K562 (cell line): Measurements from ENCODE around the gene ZNF343. TPM values are rescaled to one million over a fixed set of nuclear protein-coding genes. Genes with fewer than 3 reads are reported as not detected.

Experiments
- ATAC-seq: fragments of 200-7000 bp; cut with Tn5 transposase; 3 replicates; pipeline ENCODE4 v1.9.1; 2020; ENCODE audit warnings: moderate library complexity
- BruUV-seq: library from RNA; stranded (reverse); fragments of 400-500 nt; replicated peaks from 2 replicates; lab custom pipeline; 2021; lab: Mats Ljungman, UMichigan
- CTCF ChIA-PET: fragments of 300-600 bp; formaldehyde crosslinking; extraction: SDS; loops from one replicate; lab custom pipeline; 2021; ENCODE audit warnings: low intra/inter-chr PET ratio; lab: Yijun Ruan, JAX
- POLR2A ChIA-PET: fragments of 300-600, 350-650 bp; sonication (Branson Sonifier 250); formaldehyde crosslinking; extraction: SDS; loops from one replicate; lab custom pipeline; 2021; ENCODE audit warnings: antibody characterized with exemption, inconsistent platforms; lab: Yijun Ruan, JAX
- DNase-seq, 4 experiments: peaks; one replicate each; pipeline versions ENCODE4 v3.0.0 to v3.0.0-alpha.2; 2011 to 2018; ENCODE audit warnings: low spot score in 3 of 4, mixed read lengths in 3 of 4; ENCODE audit errors: extremely low read depth in 1 of 4
- FAIRE-seq: peaks from 2 replicates; lab custom pipeline; 2011; peaks lifted over from hg19 to GRCh38; lab: Jason Lieb, UNC
- H2AFZ ChIP-seq: 2 replicates; pipeline ENCODE4 v1.6.0; 2011; ENCODE audit warnings: low read depth, low read length, control low read depth, inconsistent platforms
- H3K27ac ChIP-seq: fragments of 200-600 bp; 3 replicates; pipeline ENCODE4 v1.8.0; 2011; ENCODE audit warnings: low read depth, mild to moderate bottlenecking, control low read depth, inconsistent platforms, low read length, moderate library complexity, mixed read lengths; ENCODE audit errors: extremely low read depth
- H3K27me3 ChIP-seq, 2 experiments: fragments of 300-600 bp in 1 of 2; 2 replicates in 1 of 2; 3 replicates in 1 of 2; pipeline versions ENCODE4 v1.6.0 to v1.8.0; 2011; ENCODE audit warnings: inconsistent platforms in 2 of 2, low read length in 2 of 2, mild to moderate bottlenecking in 1 of 2, mixed read lengths in 1 of 2, moderate library complexity in 1 of 2; ENCODE audit not compliant: control insufficient read depth in 2 of 2, insufficient read depth in 2 of 2
- H3K36me3 ChIP-seq: fragments of 300-600 bp; 3 replicates; pipeline ENCODE4 v1.8.0; 2011; ENCODE audit warnings: mild to moderate bottlenecking, low read length, inconsistent platforms; ENCODE audit not compliant: control insufficient read depth, insufficient read depth
- H3K4me1 ChIP-seq, 2 experiments: fragments of 200-600 bp in 1 of 2; replicated peaks in 1 of 2; 2 replicates in 1 of 2; 3 replicates in 1 of 2; pipeline versions ENCODE4 v1.5.1 to v1.8.0; 2011; ENCODE audit warnings: inconsistent platforms in 2 of 2, low read length in 2 of 2, mild to moderate bottlenecking in 1 of 2, mixed read lengths in 1 of 2, moderate library complexity in 1 of 2; ENCODE audit not compliant: control insufficient read depth in 2 of 2, insufficient read depth in 2 of 2
- H3K4me2 ChIP-seq: 2 replicates; pipeline ENCODE4 v1.6.1; 2011; ENCODE audit warnings: low read length, control low read depth, inconsistent platforms, mixed read lengths; ENCODE audit not compliant: insufficient read depth
- H3K4me3 ChIP-seq: fragments of 200-600 bp; sonication (generic), shearing (Covaris generic); 2 replicates; pipeline ENCODE4 v1.5.1; 2016; ENCODE audit warnings: control low read depth, inconsistent platforms
- H3K79me2 ChIP-seq: fragments of 200-600 bp; 3 replicates; pipeline ENCODE4 v1.8.0; 2011; ENCODE audit warnings: low read length, inconsistent platforms; ENCODE audit not compliant: control insufficient read depth, insufficient read depth
- H3K9ac ChIP-seq, 2 experiments: 2 replicates each; pipeline versions ENCODE4 v1.6.0 to v1.6.1; 2011; ENCODE audit warnings: low read depth in 2 of 2, low read length in 2 of 2, control low read depth in 1 of 2, inconsistent platforms in 1 of 2, mild to moderate bottlenecking in 1 of 2, mixed read lengths in 1 of 2; ENCODE audit not compliant: insufficient read depth in 1 of 2
- H3K9me1 ChIP-seq: one replicate; pipeline ENCODE4 v1.6.0; 2011; ENCODE audit warnings: inconsistent platforms, mild to moderate bottlenecking, low read length, moderate library complexity; ENCODE audit not compliant: control insufficient read depth, insufficient read depth
- H3K9me3 ChIP-seq: replicated peaks from 2 replicates; pipeline ENCODE4 v1.5.1; 2011; ENCODE audit warnings: low read depth, low read length, inconsistent platforms; ENCODE audit not compliant: control insufficient read depth, insufficient read depth
- H4K20me1 ChIP-seq: replicated peaks from 2 replicates; pipeline ENCODE4 v1.6.1; 2011; ENCODE audit warnings: low read length, inconsistent platforms, mixed read lengths; ENCODE audit not compliant: control insufficient read depth, insufficient read depth
- ARNT ChIP-seq, 2 experiments: fragments of 450-650 bp; IDR thresholded peaks; 2 replicates each; pipeline ENCODE4 v1.6.1; 2016; ENCODE audit warnings: mild to moderate bottlenecking in 1 of 2
- ATF7 ChIP-seq: fragments of 450-650 bp; IDR thresholded peaks from 2 replicates; pipeline ENCODE4 v1.7.1; 2014; ENCODE audit warnings: mild to moderate bottlenecking, moderate library complexity
- EP400 ChIP-seq: fragments of 450-650 bp; IDR thresholded peaks from 2 replicates; pipeline ENCODE4 v1.6.1; 2017; ENCODE audit warnings: antibody characterized with exemption, mild to moderate bottlenecking, moderate library complexity
- PCBP1 ChIP-seq: fragments of 200-400 bp; formaldehyde crosslinking; IDR thresholded peaks from 2 replicates; pipeline ENCODE4 v1.6.1; 2018; ENCODE audit warnings: mild to moderate bottlenecking, low read depth, low read length; ENCODE audit not compliant: poor library complexity, severe bottlenecking
- SMAD3 ChIP-seq: fragments of 450-650 bp; formaldehyde crosslinking; conservative IDR thresholded peaks from 2 replicates; pipeline ENCODE4 v1.4.0; 2020; ENCODE audit warnings: mild to moderate bottlenecking
- YY1 ChIP-seq, 3 experiments: IDR thresholded peaks; 2 replicates each; pipeline ENCODE4 v1.6.1; 2011; ENCODE audit warnings: low read length in 2 of 3, mild to moderate bottlenecking in 2 of 3, moderate library complexity in 2 of 3, borderline replicate concordance in 1 of 3, control low read depth in 1 of 3, low read depth in 1 of 3; ENCODE audit not compliant: insufficient read depth in 3 of 3, insufficient replicate concordance in 2 of 3, control insufficient read depth in 1 of 3, insufficient read length in 1 of 3; ENCODE audit errors: extremely low read depth in 1 of 3
- WGBS: fragments of 100-300 bp; shearing (Covaris generic); methylation state at CpG from one replicate; pipeline ENCODE4 v1.1.6; 2016; ENCODE audit warnings: low coverage, mixed read lengths; ENCODE audit not compliant: insufficient coverage; ENCODE audit errors: missing lambda C conversion rate; 5-methylcytosine and 5-hydroxymethylcytosine counted together
- in situ Hi-C: fragments of 300-500 bp; cut with MboI; formaldehyde crosslinking; loops from 4 replicates; pipeline ENCODE4 v1.15.0; 2018; ENCODE audit warnings: inconsistent platforms, mixed read lengths
- intact Hi-C: fragments of 100-400 bp; cut with micrococcal nuclease; formaldehyde crosslinking; loops from 2 replicates; pipeline ENCODE4 v1.14.2; 2022
- polyA plus RNA-seq, 8 experiments: library from polyadenylated mRNA; depleted of rRNA in 4 of 8; stranded (reverse) in 5 of 8; unstranded in 3 of 8; fragments of >200 nt; fragmentation: Nextera tagmentation in 2 of 8; fragmentation: Illumina TruSeq in 1 of 8; extraction: Ambion mirVana in 2 of 8; extraction: Trizol in 1 of 8; gene quantifications; 2 replicates each; pipeline versions ENCODE4 v1.2.1 to v1.2.3, GENCODE V29; 2011 to 2014; ENCODE audit warnings: inconsistent platforms in 1 of 8, missing spikeins in 1 of 8
- total RNA-seq, 7 experiments: library from RNA; depleted of rRNA in 6 of 7; stranded (reverse); fragments of >200 nt in 6 of 7; fragmentation: Illumina TruSeq in 2 of 7; extraction: Trizol in 2 of 7; gene quantifications; 2 replicates each; pipeline versions ENCODE4 v1.2.1 to v1.2.3, GENCODE V29; 2011 to 2021; ENCODE audit warnings: low replicate concordance in 1 of 7
- TF ChIP-seq, protein P1 (sequence below): sonication (generic); formaldehyde crosslinking; IDR thresholded peaks from 2 replicates; pipeline ENCODE4 v1.8.1; 2023; ENCODE audit warnings: mild to moderate bottlenecking, missing genetic modification reagents
- TF ChIP-seq, protein P2 (sequence below), 2 experiments: fragments of 200-800 bp in 1 of 2; sonication (Bioruptor generic) in 1 of 2; sonication (generic) in 1 of 2; formaldehyde crosslinking in 1 of 2; IDR thresholded peaks in 1 of 2; conservative IDR thresholded peaks in 1 of 2; 2 replicates each; pipeline versions ENCODE4 v1.5.0 to v1.6.1; 2016 to 2020; ENCODE audit warnings: missing compliant biosample characterization in 1 of 2, missing genetic modification characterization in 1 of 2, missing genetic modification reagents in 1 of 2
- TF ChIP-seq, protein P3 (sequence below): sonication (generic); formaldehyde crosslinking; IDR thresholded peaks from 2 replicates; pipeline ENCODE4 v1.4.0; 2020; ENCODE audit warnings: mild to moderate bottlenecking, missing genetic modification reagents
- TF ChIP-seq, protein P4 (sequence below): sonication (generic); formaldehyde crosslinking; IDR thresholded peaks from 2 replicates; pipeline ENCODE4 v1.8.1; 2023; ENCODE audit warnings: mild to moderate bottlenecking, missing genetic modification reagents, moderate library complexity

The ZNF343 gene
- total and polyA plus RNA-seq, 9 of the 15 experiments (the other 6 are each of a cell fraction or from before 2014, with no cell fraction given): 1.4 to 9.8 (median 6.4) TPM

DNA sequence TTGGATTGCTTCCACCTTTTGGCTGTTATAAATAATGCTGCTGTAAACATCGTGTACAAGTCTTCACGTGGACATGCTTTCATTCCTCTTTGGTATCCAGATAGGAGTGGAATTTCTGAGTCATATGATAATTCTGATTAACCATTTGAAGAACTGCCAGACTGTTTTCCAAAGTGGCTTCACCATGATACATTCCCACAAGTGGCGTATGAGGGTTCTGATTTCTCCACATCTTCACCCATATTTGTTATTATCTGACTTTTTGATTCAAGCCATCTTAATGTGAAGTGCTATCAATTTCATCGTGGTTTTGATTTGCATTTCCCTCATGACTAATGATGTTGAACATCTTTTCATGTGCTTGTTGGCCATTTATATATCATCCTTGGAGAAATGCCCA, 35.2 kb downstream of the ZNF343 start (continued):
- no peak for TF ChIP-seq PCBP1
- no peak for TF ChIP-seq EP400

DNA sequence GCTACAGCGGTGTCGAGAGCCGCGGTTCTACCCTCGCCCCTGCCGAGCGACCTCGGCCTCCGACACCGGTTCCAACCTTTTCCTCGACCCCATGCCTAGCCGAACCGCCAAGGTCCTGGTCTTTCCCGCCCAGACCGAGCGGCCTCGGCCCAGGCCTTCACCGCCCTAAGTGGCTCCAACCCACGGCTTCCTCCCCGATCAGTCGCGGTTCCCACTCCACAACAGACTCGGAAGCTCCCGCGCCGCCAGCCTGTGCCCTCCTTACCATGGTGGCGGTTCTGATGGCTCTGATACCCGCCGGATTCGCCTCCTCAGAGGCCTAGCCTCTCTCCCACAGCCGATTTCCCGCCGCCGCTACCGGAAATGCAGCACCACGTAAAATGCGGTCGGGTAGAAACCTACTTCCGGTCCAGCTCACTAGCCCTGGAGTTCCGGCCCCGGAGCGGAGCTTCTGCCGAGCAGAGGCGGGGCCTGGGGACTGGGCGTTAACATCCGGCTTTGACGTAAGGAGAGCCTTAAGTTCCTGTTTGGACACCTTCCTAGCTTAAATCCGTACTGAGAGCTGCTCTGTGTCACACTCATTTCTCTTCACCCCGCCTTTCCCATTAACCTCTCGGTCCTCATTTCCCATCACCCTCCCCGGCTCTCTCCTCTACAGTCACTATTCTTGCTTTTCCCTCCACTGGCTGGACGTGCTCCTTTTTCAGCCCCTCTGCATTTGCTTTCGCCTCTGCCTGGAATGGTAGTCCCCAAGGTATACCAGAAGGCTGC, 38.1 kb downstream of the ZNF343 start, which contains the start of gene SNRPB:
Gene SNRPB (minus strand): TSS at position 367 of the 771 bp plus-strand sequence. CDS start 99 bp downstream, at position 268.
- ChIA-PET CTCF (no interaction called here), POLR2A (interaction anchor here (0.6 to 2.8 kb wide), 18 partner anchors 8 to 551 kb away, joined by 3 to 23 read pairs (median 6); partner anchors contain the start of genes NOP56 and ZNF343)
- WGBS: 2% methylated on average over 34 of the region's 53 CpGs
- TF ChIP-seq SMAD3 (CRISPR knock-in tag) (no peak; the same call in 1 of the 2 replicates), ARNT (IDR thresholded peaks at IDR 0.05) (peak; percentile 28 to 73; a peak in 3 of 4 replicates), ATF7 (peak; percentile 84), YY1 (IDR thresholded peaks at IDR 0.05; ENCODE audit: borderline replicate concordance in 1 of 3, control insufficient read depth in 1 of 3, extremely low read depth in 1 of 3, insufficient read depth in 3 of 3, insufficient read length in 1 of 3, insufficient replicate concordance in 2 of 3, low read depth in 1 of 3, low read length in 2 of 3) (no peak)
- TF ChIP-seq, protein P1, sequence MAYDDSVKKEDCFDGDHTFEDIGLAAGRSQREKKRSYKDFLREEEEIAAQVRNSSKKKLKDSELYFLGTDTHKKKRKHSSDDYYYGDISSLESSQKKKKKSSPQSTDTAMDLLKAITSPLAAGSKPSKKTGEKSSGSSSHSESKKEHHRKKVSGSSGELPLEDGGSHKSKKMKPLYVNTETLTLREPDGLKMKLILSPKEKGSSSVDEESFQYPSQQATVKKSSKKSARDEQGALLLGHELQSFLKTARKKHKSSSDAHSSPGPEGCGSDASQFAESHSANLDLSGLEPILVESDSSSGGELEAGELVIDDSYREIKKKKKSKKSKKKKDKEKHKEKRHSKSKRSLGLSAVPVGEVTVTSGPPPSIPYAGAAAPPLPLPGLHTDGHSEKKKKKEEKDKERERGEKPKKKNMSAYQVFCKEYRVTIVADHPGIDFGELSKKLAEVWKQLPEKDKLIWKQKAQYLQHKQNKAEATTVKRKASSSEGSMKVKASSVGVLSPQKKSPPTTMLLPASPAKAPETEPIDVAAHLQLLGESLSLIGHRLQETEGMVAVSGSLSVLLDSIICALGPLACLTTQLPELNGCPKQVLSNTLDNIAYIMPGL (CRISPR knock-in tag): 0 out of 2 replicates have a peak, but pooled peaks have one; percentile 48
- TF ChIP-seq, protein P2, sequence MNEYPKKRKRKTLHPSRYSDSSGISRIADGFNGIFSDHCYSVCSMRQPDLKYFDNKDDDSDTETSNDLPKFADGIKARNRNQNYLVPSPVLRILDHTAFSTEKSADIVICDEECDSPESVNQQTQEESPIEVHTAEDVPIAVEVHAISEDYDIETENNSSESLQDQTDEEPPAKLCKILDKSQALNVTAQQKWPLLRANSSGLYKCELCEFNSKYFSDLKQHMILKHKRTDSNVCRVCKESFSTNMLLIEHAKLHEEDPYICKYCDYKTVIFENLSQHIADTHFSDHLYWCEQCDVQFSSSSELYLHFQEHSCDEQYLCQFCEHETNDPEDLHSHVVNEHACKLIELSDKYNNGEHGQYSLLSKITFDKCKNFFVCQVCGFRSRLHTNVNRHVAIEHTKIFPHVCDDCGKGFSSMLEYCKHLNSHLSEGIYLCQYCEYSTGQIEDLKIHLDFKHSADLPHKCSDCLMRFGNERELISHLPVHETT (CRISPR knock-in tag; conservative IDR thresholded peaks at IDR 0.05 in 1 of 2, IDR thresholded peaks at IDR 0.05 in 1 of 2): peak in 1 of 2 experiments; percentile 73; a peak in 2 of 4 replicates
- TF ChIP-seq, protein P3, sequence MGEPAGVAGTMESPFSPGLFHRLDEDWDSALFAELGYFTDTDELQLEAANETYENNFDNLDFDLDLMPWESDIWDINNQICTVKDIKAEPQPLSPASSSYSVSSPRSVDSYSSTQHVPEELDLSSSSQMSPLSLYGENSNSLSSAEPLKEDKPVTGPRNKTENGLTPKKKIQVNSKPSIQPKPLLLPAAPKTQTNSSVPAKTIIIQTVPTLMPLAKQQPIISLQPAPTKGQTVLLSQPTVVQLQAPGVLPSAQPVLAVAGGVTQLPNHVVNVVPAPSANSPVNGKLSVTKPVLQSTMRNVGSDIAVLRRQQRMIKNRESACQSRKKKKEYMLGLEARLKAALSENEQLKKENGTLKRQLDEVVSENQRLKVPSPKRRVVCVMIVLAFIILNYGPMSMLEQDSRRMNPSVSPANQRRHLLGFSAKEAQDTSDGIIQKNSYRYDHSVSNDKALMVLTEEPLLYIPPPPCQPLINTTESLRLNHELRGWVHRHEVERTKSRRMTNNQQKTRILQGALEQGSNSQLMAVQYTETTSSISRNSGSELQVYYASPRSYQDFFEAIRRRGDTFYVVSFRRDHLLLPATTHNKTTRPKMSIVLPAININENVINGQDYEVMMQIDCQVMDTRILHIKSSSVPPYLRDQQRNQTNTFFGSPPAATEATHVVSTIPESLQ: peak; percentile 89; the same call in 1 of the 2 replicates
- TF ChIP-seq, protein P4, sequence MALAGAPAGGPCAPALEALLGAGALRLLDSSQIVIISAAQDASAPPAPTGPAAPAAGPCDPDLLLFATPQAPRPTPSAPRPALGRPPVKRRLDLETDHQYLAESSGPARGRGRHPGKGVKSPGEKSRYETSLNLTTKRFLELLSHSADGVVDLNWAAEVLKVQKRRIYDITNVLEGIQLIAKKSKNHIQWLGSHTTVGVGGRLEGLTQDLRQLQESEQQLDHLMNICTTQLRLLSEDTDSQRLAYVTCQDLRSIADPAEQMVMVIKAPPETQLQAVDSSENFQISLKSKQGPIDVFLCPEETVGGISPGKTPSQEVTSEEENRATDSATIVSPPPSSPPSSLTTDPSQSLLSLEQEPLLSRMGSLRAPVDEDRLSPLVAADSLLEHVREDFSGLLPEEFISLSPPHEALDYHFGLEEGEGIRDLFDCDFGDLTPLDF (CRISPR knock-in tag): peak; percentile 92

More for the DNA sequence above, 38.1 kb downstream of the ZNF343 start, which contains the start of gene SNRPB:
- Histone ChIP-seq H4K20me1 (peaks cover 35% of the 10 kb centered on the region), H3K9ac (peak within 1 kb of the TSS; percentile 100), H3K4me1 (peaks cover 6 to 7% of the 10 kb centered on the region in 2 experiments; a peak in 4 of 5 replicates), H3K9me3 (no peaks in the 10 kb centered on the region), H2AFZ (peak within 1 kb of the TSS; percentile 94), H3K27ac (peak within 1 kb of the TSS; percentile 97), H3K27me3 (no peaks in the 10 kb centered on the region), H3K4me2 (peak within 1 kb of the TSS; percentile 97), H3K9me1 (peaks cover 6% of the 10 kb centered on the region), H3K79me2 (peaks cover 51% of the 10 kb centered on the region), H3K4me3 (peak within 1 kb of the TSS; percentile 98), H3K36me3 (peaks cover 42% of the 10 kb centered on the region)
- TSS peak; percentile 55 for BruUV-seq
- intact Hi-C loops: loop anchor here (1.0 kb wide), 1 partner anchor 53 kb away; no protein-coding TSS in a partner anchor
- ATAC-seq (peak; percentile 99), FAIRE-seq (peak; percentile 98), DNase-seq (peak; percentile 86 to 96 (median 89))
- in situ Hi-C loops: loop anchor here (5.0 kb wide), 1 partner anchor 52 kb away; no protein-coding TSS in a partner anchor
